Naive thymus-derived CD8-positive, alpha-beta T cell (primary cell): ENCODE measurements around the gene C16orf74. TPM values are rescaled to one million over a fixed set of nuclear protein-coding genes. Genes with fewer than 3 reads are reported as not detected.

ENCODE experiments used
- ATAC-seq, 2 donors: fragments of 150-1000 bp; cut with Tn5 transposase in 1 of 2; sonication (Bioruptor Pico), chemical (Tn5 transposase) in 1 of 2; 1 replicate in 1 of 2; 2 replicates in 1 of 2; pipeline ENCODE4 v1.10.0; 2021; ENCODE audit warnings: mild to moderate bottlenecking in 2 of 2, moderate library complexity in 2 of 2
- POLR2A ChIA-PET: fragments of 350-600 bp; sonication (Branson Sonifier 250); formaldehyde crosslinking; loops from one replicate; lab custom pipeline; 2021; ENCODE audit warnings: antibody characterized with exemption; lab: Charles Lee
- DNase-seq, 10 donors: peaks; one replicate each; pipeline versions ENCODE4 v3.0.0 to v3.0.0-alpha.2; 2020 to 2022
- H3K27ac Mint-ChIP-seq, 10 donors: one replicate each; pipeline ENCODE4 v1.8.0; 2020 to 2022; ENCODE audit warnings: mild to moderate bottlenecking in 10 of 10, mixed read lengths in 10 of 10, moderate library complexity in 4 of 10, inconsistent platforms in 1 of 10
- H3K27me3 Mint-ChIP-seq, 5 donors: one replicate each; pipeline ENCODE4 v1.8.0; 2021 to 2022; ENCODE audit warnings: mixed read lengths in 5 of 5
- H3K36me3 Mint-ChIP-seq, 3 donors: one replicate each; pipeline ENCODE4 v1.8.0; 2020 to 2022; ENCODE audit warnings: mixed read lengths in 3 of 3, mild to moderate bottlenecking in 2 of 3, inconsistent platforms in 1 of 3
- H3K4me1 Mint-ChIP-seq, 4 donors: one replicate each; pipeline ENCODE4 v1.8.0; 2021 to 2022; ENCODE audit warnings: mixed read lengths in 4 of 4
- H3K4me3 Mint-ChIP-seq, 10 donors: one replicate each; pipeline ENCODE4 v1.8.0; 2020 to 2022; ENCODE audit warnings: mild to moderate bottlenecking in 10 of 10, mixed read lengths in 10 of 10, moderate library complexity in 6 of 10, inconsistent platforms in 1 of 10
- H3K9me3 Mint-ChIP-seq, 9 donors: one replicate each; pipeline ENCODE4 v1.8.0; 2020 to 2022; ENCODE audit warnings: mixed read lengths in 9 of 9, mild to moderate bottlenecking in 3 of 9, inconsistent platforms in 1 of 9, moderate library complexity in 1 of 9
- polyA plus RNA-seq, 3 donors: library from polyadenylated mRNA; unstranded; fragments of 300-500 nt; fragmentation: Illumina TruSeq; gene quantifications; one replicate each; pipeline ENCODE4 v1.2.3, GENCODE V29; 2021
- total RNA-seq, 8 experiments: library from RNA in 2 of 8; stranded (reverse) in 2 of 8; gene quantifications; one replicate each; pipeline ENCODE4 v1.2.3 and lab custom pipeline; 2021 to 2026

C16orf74 gene
- total and polyA plus RNA-seq, 5 experiments from 2014 or later: 16.0 to 42.3 (median 19.1) TPM

- POLR2A ChIA-PET: interaction anchor here (0.7 to 1.2 kb wide), 3 partner anchors 20 to 634 kb away, joined by 4 to 7 read pairs (median 4); no protein-coding TSS in a partner anchor
- peak overlapping the region in 7 of 10 donors; percentile 14 to 64 (median 47) for H3K4me3 Mint-ChIP-seq
- H3K27me3 Mint-ChIP-seq: peaks cover 0 to 9% (median 0%) of the 10 kb centered on the region in 5 donors
- peak overlapping the region in 5 of 10 donors; percentile 2 to 30 (median 22) for H3K27ac Mint-ChIP-seq
- DNase-seq (no peak), ATAC-seq (peak in 1 of 2 donors; percentile 32)
- H3K9me3 Mint-ChIP-seq: peaks cover 0 to 11% (median 3%) of the 10 kb centered on the region in 9 donors
- peaks cover 4 to 16% (median 15%) of the 10 kb centered on the region in 3 donors for H3K36me3 Mint-ChIP-seq
- H3K4me1 Mint-ChIP-seq: peaks cover 5 to 23% (median 18%) of the 10 kb centered on the region in 4 donors
Measured at GRCh38 chr16:85715169-85716021, 35.5 kb downstream of the C16orf74 start.

GRCh38 chr16:85712801-85713200 lies 38.1 kb downstream of the C16orf74 start:
- no peak for DNase-seq
- ATAC-seq: no peak
- peaks cover 0 to 7% (median 0%) of the 10 kb centered on the region in 5 donors for H3K27me3 Mint-ChIP-seq
- H3K4me1 Mint-ChIP-seq: peaks cover 5 to 19% (median 12%) of the 10 kb centered on the region in 4 donors
- H3K4me3 Mint-ChIP-seq: no peak overlapping the region
- POLR2A ChIA-PET: interaction anchor here (0.8 kb wide), 1 partner anchor 23 kb away, joined by 3 read pairs; no protein-coding TSS in a partner anchor
- peak overlapping the region in 1 of 10 donors; percentile 7 for H3K27ac Mint-ChIP-seq
- H3K9me3 Mint-ChIP-seq: peaks cover 0 to 11% (median 3%) of the 10 kb centered on the region in 9 donors
- peaks cover 4 to 16% (median 14%) of the 10 kb centered on the region in 3 donors for H3K36me3 Mint-ChIP-seq

DNA sequence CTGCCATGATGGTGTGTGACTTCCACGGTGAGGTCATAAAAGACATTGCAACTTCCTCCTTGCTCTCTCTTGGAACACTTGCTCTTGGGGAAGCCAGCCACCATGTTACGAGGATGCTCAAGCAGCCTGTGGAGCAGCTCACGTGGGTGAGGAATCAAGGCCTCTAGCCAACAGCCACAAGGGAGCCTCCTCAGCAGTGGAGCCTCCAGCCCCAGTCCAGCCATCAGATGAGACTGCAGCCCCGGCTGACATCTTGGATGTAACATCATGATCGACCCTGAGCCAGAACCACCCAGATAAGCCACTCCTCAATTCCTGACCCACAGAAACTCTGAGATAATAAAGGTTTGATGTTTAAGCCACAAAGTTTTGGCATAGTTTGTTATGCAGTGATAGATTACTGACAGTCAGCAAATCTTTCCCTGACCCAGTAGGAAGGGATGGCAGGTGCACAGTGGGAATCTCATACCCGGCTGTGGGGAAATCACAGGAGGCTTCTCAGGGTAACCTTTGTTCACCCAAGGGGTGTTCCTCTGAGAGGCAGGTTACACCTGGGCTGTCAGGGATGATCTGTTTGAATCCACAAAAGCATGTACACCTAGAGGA lies 38.8 kb downstream of the C16orf74 start:
- POLR2A ChIA-PET: no interaction called here
- H3K9me3 Mint-ChIP-seq: peaks cover 0 to 11% (median 3%) of the 10 kb centered on the region in 9 donors
- H3K27ac Mint-ChIP-seq: no peak overlapping the region
- H3K4me3 Mint-ChIP-seq: no peak overlapping the region
- H3K27me3 Mint-ChIP-seq: peaks cover 0 to 5% (median 0%) of the 10 kb centered on the region in 5 donors
- peaks cover 4 to 16% (median 14%) of the 10 kb centered on the region in 3 donors for H3K36me3 Mint-ChIP-seq
- peaks cover 5 to 16% (median 11%) of the 10 kb centered on the region in 4 donors for H3K4me1 Mint-ChIP-seq
- ATAC-seq (no peak), DNase-seq (no peak)

GRCh38 chr16:85710732-85711131 lies 40.2 kb downstream of the C16orf74 start:
- Mint-ChIP-seq H3K36me3 (peaks cover 4 to 16% (median 14%) of the 10 kb centered on the region in 3 donors), H3K27ac (peak overlapping the region in 1 of 10 donors; percentile 76), H3K4me3 (no peak overlapping the region), H3K9me3 (peaks cover 0 to 11% (median 3%) of the 10 kb centered on the region in 9 donors), H3K4me1 (peaks cover 5 to 8% (median 7%) of the 10 kb centered on the region in 4 donors), H3K27me3 (peaks cover 0 to 3% (median 0%) of the 10 kb centered on the region in 5 donors)
- ATAC-seq (no peak), DNase-seq (no peak)
- POLR2A ChIA-PET: no interaction called here

GRCh38 chr16:85709766-85710585 lies 40.9 kb downstream of the C16orf74 start:
- ATAC-seq (no peak), DNase-seq (no peak)
- H3K27ac Mint-ChIP-seq: no peak overlapping the region
- H3K4me3 Mint-ChIP-seq: no peak overlapping the region
- H3K36me3 Mint-ChIP-seq: peaks cover 4 to 16% (median 14%) of the 10 kb centered on the region in 3 donors
- POLR2A ChIA-PET: no interaction called here
- H3K9me3 Mint-ChIP-seq: peaks cover 0 to 11% (median 3%) of the 10 kb centered on the region in 9 donors
- peaks cover 0 to 4% (median under 1%) of the 10 kb centered on the region in 4 donors for H3K4me1 Mint-ChIP-seq
- H3K27me3 Mint-ChIP-seq: no peaks in the 10 kb centered on the region

- ATAC-seq (no peak), DNase-seq (no peak)
- Mint-ChIP-seq H3K4me3 (no peak overlapping the region), H3K27ac (no peak overlapping the region), H3K4me1 (peaks cover 0 to 4% (median 0%) of the 10 kb centered on the region in 4 donors), H3K36me3 (peaks cover 4 to 16% (median 14%) of the 10 kb centered on the region in 3 donors), H3K9me3 (peaks cover 0 to 11% (median 3%) of the 10 kb centered on the region in 9 donors), H3K27me3 (no peaks in the 10 kb centered on the region)
- POLR2A ChIA-PET: interaction anchor here (0.6 kb wide), 1 partner anchor 462 kb away, joined by 3 read pairs; no protein-coding TSS in a partner anchor
Measured at GRCh38 chr16:85708338-85708737, 42.6 kb downstream of the C16orf74 start.

DNA sequence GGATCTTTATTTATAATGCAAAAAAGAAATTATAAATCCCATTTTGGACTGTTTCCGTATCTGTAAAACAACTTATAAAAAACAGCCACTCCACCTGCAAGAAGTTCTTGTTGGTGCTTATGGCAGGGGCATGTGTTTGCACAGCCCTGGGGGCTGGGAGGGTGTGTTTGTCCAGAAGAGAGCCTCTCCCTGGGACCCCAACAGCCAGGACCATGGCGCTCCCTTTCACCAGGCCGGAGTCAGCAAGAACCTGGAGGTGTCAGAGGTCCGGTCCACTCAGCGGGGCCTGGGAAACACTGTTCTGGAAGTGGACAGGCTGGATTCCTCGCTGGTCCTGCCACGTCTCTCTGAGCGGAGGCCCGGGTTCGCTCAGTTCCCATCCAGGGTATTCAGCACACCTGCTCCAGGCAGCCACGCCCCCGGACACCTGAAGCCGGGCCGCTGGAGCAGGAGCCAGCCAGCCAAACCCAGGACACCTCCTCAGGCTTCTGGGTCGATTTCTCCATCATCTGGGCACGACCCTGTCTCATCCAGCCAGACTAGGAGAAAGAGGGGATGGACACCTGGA lies 43.3 kb downstream of the C16orf74 start:
- Mint-ChIP-seq H3K4me3 (no peak overlapping the region), H3K36me3 (peaks cover 4 to 14% (median 12%) of the 10 kb centered on the region in 3 donors), H3K27ac (no peak overlapping the region), H3K27me3 (no peaks in the 10 kb centered on the region), H3K9me3 (peaks cover 0 to 7% (median 3%) of the 10 kb centered on the region in 9 donors), H3K4me1 (peaks cover 0 to 4% (median 0%) of the 10 kb centered on the region in 4 donors)
- DNase-seq (no peak), ATAC-seq (no peak)
- POLR2A ChIA-PET: interaction anchor here (0.7 kb wide), 1 partner anchor 94 kb away, joined by 3 read pairs; no protein-coding TSS in a partner anchor

DNA sequence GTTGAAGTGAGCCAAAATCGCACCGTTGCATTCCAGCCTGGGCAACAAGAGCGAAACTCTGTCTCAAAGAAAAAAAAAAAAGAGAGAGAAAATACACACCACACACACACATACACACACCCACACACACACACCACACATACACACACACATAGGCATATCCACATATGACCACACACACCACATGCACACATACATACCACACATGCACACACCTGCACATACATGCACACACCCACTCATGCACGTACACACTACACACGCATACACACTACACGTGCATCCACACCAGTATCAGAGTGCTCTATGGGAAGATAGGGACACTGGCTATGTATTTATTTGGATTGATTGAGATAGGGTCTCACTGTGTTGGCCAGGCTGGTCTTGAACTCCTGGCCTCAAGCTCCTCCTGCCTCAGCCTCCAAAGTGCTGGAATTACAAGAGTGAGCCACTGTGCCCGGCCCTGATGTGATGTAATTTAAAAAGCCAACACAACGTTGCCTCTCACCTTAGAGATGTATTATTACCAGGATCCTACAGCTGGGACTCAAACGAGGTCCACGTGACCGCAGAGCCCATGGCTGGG lies 44.4 kb downstream of the C16orf74 start:
- Mint-ChIP-seq H3K4me1 (peaks cover 0 to 4% (median 0%) of the 10 kb centered on the region in 4 donors), H3K27ac (no peak overlapping the region), H3K9me3 (no peaks in the 10 kb centered on the region), H3K4me3 (no peak overlapping the region), H3K36me3 (peaks cover 0 to 7% (median 4%) of the 10 kb centered on the region in 3 donors), H3K27me3 (no peaks in the 10 kb centered on the region)
- POLR2A ChIA-PET: interaction anchor here (0.6 to 0.7 kb wide), 2 partner anchors 21 to 95 kb away, joined by 3 read pairs; no protein-coding TSS in a partner anchor
- no peak for ATAC-seq
- DNase-seq: no peak

DNA sequence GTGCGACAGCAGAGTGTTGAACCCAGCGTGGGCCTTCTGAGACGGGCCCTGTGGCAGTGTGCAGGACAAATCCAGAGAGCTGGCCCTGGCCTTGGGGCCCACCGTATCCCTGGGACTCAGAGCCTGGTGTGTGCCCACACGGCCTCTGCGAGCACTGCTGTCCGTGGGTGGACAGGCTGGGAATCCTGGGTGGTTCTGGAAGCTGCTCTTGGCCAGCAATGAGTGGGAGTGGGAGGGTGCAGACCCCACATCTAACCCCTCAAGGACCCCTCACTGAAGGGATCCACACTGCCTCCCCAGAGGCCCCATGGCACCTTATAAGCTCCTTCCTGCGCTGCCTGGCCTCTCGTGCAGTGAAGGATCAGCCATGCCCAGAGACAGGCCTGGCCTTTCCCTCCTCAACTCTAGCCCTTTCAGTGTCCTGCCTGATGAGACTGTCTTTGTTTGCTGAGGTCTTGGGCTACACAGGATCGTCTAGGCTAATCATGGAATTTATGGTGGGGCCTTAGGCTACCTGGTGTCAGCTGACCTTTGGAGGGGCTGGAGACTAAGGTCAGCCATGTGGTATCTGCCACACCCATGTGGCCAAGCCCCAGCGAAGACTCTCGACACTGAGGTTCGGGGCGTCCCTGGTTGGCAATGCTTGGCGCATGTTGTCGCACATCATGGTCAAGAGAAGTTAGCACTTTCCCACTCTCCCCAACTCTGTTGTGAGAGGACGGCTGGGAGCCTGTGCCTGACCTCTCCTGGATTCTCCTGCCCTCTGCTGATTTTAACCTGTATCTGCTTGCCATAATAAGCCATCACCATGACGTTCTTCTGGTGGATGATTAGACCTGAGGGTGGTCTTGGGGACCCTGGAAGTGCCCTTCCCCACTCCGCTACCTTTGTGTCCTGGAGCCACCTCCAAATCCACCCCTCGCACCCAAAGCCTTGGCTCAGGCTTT lies 45.7 kb downstream of the C16orf74 start:
- DNase-seq: no peak
- peaks cover 0 to 2% (median 0%) of the 10 kb centered on the region in 9 donors for H3K9me3 Mint-ChIP-seq
- POLR2A ChIA-PET: interaction anchor here (0.6 kb wide), 1 partner anchor 599 kb away, joined by 4 read pairs; no protein-coding TSS in a partner anchor
- no peaks in the 10 kb centered on the region for H3K36me3 Mint-ChIP-seq
- H3K27me3 Mint-ChIP-seq: no peaks in the 10 kb centered on the region
- peak overlapping the region in 1 of 10 donors; percentile 18 for H3K27ac Mint-ChIP-seq
- peaks cover 0 to 3% (median 0%) of the 10 kb centered on the region in 4 donors for H3K4me1 Mint-ChIP-seq
- no peak for ATAC-seq
- H3K4me3 Mint-ChIP-seq: no peak overlapping the region

- no peak overlapping the region for H3K27ac Mint-ChIP-seq
- ATAC-seq (no peak), DNase-seq (no peak)
- H3K9me3 Mint-ChIP-seq: peaks cover 0 to 2% (median 0%) of the 10 kb centered on the region in 9 donors
- POLR2A ChIA-PET: interaction anchor here (0.7 kb wide), 1 partner anchor 42 kb away, joined by 7 read pairs; no protein-coding TSS in a partner anchor
- H3K36me3 Mint-ChIP-seq: no peaks in the 10 kb centered on the region
- no peaks in the 10 kb centered on the region for H3K27me3 Mint-ChIP-seq
- H3K4me1 Mint-ChIP-seq: peaks cover 0 to 3% (median 0%) of the 10 kb centered on the region in 4 donors
- no peak overlapping the region for H3K4me3 Mint-ChIP-seq
Measured at GRCh38 chr16:85704011-85704410, 46.9 kb downstream of the C16orf74 start.
